T follicular helper cell (primary cell): ENCODE results near the gene APOL4.
"Not testable (repeated sequence)": the region's sequence is repeated elsewhere in the genome, so short reads cannot be mapped to it uniquely, and the experiment has no call there.

Source experiments
- DNase-seq: peaks from one replicate; pipeline ENCODE4 v3.0.0-alpha.2; 2020; ENCODE audit warnings: low read depth

The APOL4 gene

GRCh38 chr22:36183446-36183845 is 18.2 kb downstream of the APOL4 start:
- no peak for DNase-seq

DNA sequence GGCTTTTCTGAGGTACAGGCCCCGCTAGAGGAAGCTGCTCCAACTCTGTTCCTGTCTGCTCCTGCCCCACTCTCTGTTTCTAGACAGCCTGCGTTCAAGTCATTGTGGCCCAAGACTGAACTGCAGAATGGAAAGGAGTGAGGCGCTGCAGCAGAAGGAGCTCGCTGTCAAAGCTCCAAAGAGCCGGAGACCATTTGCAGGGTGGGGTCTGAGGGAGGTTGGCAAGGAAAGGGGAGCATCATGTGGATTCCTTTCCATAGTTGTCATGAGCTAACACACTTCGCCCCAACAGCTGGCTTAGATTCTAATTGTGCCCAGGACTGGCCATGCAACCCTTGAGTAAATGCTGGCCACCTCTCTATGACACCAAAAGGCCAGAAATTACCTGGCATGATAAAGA is 18.8 kb downstream of the APOL4 start:
- DNase-seq: no peak

- DNase-seq: no peak
Observed at GRCh38 chr22:36182056-36182455, 19.6 kb downstream of the APOL4 start.

DNA sequence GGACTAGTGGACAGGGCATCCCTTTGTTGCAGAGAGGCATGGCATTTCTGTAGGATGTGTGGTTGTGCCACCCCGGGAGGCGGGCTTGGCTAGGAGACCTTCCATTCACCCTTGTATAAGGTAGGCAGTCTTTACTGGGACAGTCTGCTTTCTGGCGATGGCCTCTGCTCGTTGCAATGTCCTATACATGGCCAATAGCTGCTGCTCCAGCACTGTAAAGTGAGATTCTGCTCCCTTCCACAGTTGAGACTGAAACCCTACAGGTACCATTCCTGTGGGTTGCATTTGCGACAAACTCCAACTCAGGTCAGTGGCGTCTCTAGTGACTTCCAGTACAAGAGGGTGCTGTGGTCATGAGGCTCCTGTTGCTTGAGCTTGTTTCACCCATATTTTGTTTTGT is 20.7 kb downstream of the APOL4 start:
- DNase-seq: no peak

GRCh38 chr22:36180038-36180880 is 21.4 kb downstream of the APOL4 start:
- peak; percentile 75 for DNase-seq

- DNase-seq: no peak
Observed at GRCh38 chr22:36177160-36177559, 24.4 kb downstream of the APOL4 start.

GRCh38 chr22:36175892-36176291 is 25.7 kb downstream of the APOL4 start:
- DNase-seq: no peak

DNA sequence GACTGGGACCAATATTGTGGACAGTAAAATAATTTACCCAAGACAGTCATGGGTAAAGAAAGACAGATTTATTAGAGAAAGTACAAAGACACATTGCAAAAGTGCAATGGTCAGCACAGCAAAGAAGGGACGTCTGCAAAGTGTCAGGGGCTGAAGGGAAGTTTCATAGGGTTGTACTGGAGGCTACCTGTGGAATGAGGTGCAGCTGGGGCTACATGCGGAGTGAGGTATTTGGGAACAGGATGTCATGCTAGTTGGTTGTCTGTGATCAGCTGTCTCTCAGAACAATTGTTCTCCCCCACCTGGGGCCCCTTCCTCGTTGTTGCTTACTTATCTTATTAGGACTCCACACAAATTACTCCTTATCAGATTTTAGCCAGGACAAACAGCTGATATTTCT is 29.7 kb downstream of the APOL4 start:
- no peak for DNase-seq

GRCh38 chr22:36166518-36167220 is 34.9 kb downstream of the APOL4 start:
- no peak for DNase-seq

DNA sequence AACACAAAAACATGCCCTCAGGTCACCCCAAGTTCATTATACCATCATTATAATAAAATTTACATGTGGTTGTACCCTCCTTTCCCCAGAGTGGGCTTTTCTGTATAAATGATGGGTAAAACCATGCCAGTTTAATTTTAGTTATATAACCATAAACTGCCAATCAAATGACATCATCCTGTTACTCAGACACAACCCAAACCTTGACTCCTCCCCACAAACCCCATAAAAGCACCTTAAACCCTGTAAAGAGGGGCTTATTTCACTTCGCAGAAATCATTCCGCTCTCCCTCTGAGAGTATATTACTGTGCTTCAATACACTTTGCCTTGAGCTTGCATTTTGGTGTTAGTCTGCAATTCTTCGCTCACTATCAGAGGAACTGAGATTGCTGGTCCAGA is 35.5 kb downstream of the APOL4 start:
- no peak for DNase-seq

DNA sequence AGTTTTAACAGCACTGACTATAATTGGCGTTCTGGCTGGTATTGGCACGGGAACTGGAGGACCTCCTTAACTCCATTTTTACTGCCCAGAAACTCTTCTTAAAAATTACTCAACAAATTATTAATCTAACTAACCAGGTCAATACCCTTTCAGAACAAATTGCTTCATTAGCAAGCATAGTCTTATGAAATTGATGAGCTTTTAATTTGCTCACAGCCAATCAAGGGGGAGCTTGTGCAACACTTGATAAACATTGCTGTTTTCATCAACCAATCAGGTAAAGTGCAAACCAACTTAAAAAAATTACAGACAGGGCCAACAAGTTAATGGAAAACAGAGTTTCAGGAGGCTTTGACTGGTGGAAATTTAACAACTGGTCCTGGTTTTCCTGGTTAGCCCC is 36.5 kb downstream of the APOL4 start:
- no peak for DNase-seq

DNA sequence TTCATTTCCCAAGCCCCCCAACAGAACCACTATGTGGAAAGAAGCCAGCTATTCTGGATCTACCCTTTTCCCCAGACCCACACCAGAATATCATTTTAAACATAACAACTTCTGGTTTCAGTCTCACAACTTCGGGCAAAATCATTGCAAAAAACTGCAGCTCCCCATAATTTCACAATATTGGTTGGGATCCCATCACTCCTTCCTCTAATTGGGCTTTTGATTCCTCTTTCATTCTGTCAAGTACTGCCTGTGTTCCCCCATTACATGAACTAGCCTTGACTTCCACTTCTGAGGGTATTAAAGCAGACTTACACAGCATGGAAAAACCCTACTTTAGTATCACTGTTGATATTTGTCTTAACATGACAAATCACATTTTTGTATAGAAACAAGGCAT is 37.0 kb downstream of the APOL4 start:
- no peak for DNase-seq

GRCh38 chr22:36163497-36163896 is 38.1 kb downstream of the APOL4 start:
- DNase-seq: no peak

- DNase-seq: no peak
Observed at GRCh38 chr22:36162127-36163034, 39.2 kb downstream of the APOL4 start.

- DNase-seq: not testable (repeated sequence)
Observed at GRCh38 chr22:36161793-36162126, 39.8 kb downstream of the APOL4 start.

DNA sequence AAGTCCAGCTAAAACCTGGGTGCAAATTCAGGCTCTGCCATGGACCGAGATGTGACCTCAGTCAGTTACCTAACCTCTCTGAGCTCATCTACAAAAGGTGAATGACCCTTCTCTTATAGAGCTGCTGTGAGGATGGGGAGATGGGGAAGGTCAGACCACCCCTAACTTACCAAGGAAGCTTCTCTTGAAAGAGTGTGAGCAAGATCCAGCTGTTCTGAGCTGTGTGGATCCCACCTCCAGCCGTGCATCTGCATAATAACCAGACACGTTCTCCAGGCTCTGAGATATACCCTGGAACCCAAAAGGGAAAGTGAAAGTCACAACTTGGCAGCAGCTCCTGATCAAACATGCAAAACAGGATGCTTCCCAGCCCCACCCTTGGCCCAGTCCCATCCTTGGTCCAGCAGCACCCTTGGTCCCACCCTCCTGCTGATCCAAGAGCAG is 41.1 kb downstream of the APOL4 start, which contains the start of gene APOL3:
Gene APOL3, minus strand, starts transcription at position 257 of the 444 bp plus-strand sequence. CDS start 11,700 bp downstream, outside the sequence.
- DNase-seq: peak; percentile 14

DNA sequence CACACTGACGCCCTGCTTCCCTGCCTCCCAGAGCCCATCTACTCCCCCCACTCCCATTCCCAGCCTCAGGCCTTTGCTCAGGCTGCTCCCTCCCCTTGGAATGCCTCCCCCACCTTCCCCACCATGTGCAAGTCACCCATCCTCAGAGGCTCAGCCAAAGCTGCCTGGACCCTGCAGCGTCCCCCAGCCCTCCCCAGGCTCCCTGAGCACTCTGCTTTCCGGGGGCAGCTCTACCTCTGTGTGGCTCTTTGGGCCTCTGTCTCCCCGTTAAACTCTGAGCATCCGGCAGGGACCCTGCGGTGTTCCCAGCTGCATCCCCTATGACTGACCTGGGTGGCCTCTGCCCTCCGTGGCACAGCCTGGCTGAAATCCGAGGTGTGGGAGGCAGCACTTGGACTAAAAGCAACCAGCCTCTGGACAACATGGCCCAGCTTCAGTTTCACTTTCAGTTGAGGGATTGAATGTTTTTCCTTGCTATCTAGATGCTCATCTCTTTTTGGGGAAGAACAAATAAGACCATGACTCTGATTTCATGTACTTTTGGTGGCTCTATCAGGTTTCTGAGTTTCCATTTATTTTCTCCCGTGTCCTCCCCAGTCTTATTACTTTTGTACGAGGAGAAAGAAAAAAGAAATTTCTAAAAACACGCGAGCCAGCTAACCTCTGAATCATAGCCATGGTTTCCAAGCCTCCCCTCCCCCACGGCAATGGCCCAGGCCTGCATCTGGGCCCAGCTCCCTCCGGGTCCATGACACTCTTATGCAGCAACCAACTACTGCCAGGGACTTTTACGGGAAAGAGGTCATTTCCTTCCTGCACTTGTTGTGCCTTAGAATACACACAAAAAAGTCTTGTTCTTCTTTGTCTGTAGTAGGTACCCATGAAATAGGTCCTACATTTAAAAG is 44.8 kb downstream of the APOL4 start:
- DNase-seq: peak; percentile 61

- no peak for DNase-seq
Observed at GRCh38 chr22:36156119-36156514, 45.5 kb downstream of the APOL4 start.

- no peak for DNase-seq
Observed at GRCh38 chr22:36155702-36156101, 45.9 kb downstream of the APOL4 start.

DNA sequence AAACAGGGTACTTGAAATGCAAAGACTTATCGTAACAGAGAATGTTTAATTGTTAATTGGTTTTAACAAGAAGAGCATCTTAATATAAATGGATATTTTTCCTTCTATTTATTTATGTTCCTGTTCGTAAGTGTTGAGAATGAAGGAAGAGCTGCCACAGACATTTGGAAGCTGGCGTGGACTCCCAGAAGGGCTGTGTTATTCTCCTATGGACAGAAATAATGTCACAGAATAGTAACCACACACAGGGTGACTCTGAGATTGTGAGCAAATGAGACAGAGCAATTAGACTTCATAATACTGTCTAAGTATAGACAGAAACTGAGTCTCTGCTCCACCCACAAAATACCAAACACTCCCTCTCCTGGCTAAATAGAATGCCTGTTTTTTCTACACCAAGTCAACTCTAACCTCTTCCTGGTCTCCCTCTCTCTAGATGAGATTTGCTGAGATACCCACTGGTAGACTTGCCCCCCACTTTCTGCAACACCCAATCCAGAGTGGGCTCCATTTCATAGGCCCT is 47.1 kb downstream of the APOL4 start:
- DNase-seq: no peak
